C4-2B (cell line): ENCODE measurements around the gene TWF2.

Source experiments
- CTCF ChIP-seq: fragments of 450-650 bp; conservative IDR thresholded peaks from 2 replicates; pipeline ENCODE4 v1.5.1; 2017; ENCODE audit warnings: mild to moderate bottlenecking
- ZFX ChIP-seq: fragments of 450-650 bp; IDR thresholded peaks from 2 replicates; pipeline ENCODE4 v1.6.1; 2017

DNA sequence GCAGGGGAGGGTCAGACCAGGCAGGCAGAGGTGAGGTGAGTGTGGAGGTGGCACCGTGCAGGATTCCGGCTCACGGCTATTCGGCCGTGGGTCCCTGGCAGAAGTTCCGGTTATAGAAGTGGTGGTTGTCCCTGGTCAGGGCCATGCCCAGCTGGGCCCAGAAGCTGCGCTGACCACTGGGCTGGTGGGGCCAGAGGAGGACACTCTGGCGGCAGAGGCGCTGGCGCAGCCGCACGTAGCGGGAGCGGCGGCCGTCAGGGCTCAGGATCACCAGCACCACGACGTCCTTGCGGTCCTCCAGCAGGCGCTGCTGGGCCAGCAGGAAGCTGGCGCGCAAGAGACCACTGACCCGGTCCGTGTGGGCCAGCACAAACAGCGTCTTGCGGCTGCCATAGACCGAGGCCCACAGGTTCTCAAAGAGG lies 17.8 kb downstream of the TWF2 start:
- TF ChIP-seq CTCF (no peak), ZFX (no peak)
